Epithelial cell of esophagus (primary cell): ENCODE results near the gene CLIC3.

Experiments
- DNase-seq: peaks from one replicate; pipeline ENCODE4 v3.0.0; 2010; ENCODE audit warnings: low read depth
- H3K4me3 ChIP-seq: 2 replicates; pipeline ENCODE4 v1.5.1; 2011; ENCODE audit warnings: mild to moderate bottlenecking, low read length, control low read depth
- CTCF ChIP-seq: IDR thresholded peaks from 2 replicates; pipeline ENCODE4 v1.5.1; 2011; ENCODE audit warnings: low read depth, mild to moderate bottlenecking, low read length, control low read depth, inconsistent platforms; ENCODE audit not compliant: insufficient read depth; ENCODE audit errors: missing control alignments

CLIC3 gene

GRCh38 chr9:137020771-137021567 is 24.6 kb upstream of the CLIC3 start:
- TF ChIP-seq CTCF = no peak
- no peak for DNase-seq
- H3K4me3 ChIP-seq = no peak overlapping the region

- no peak overlapping the region for H3K4me3 ChIP-seq
These were observed 23.7 kb upstream of the CLIC3 start for GRCh38 chr9:137019891-137020683.

GRCh38 chr9:137018761-137019559 is 22.6 kb upstream of the CLIC3 start:
- H3K4me3 ChIP-seq = no peak overlapping the region
- TF ChIP-seq CTCF = no peak
- no peak for DNase-seq

More at GRCh38 chr9:137019891-137020683, 23.7 kb upstream of the CLIC3 start:
- DNase-seq = no peak
- no peak for TF ChIP-seq CTCF

- no peak for TF ChIP-seq CTCF
- DNase-seq = no peak
- H3K4me3 ChIP-seq = no peak overlapping the region
These were observed 21.6 kb upstream of the CLIC3 start for GRCh38 chr9:137017791-137018497.

- no peak for TF ChIP-seq CTCF
- no peak overlapping the region for H3K4me3 ChIP-seq
- DNase-seq = no peak
These were observed 20.7 kb upstream of the CLIC3 start for GRCh38 chr9:137017071-137017470.

GRCh38 chr9:137016436-137016835 is 20.1 kb upstream of the CLIC3 start:
- no peak overlapping the region for H3K4me3 ChIP-seq
- no peak for DNase-seq
- TF ChIP-seq CTCF = no peak
